Mesenchymal stem cell (in vitro differentiated cells and primary cell): ENCODE results near the gene ACAP3.

Experiments used
- DNase-seq: peaks from one replicate; pipeline ENCODE4 v3.0.0-alpha.2; 2013
- H2AFZ ChIP-seq: one replicate; pipeline ENCODE4 v1.6.1; 2013; ENCODE audit warnings: low read depth, mild to moderate bottlenecking, control low read depth, inconsistent platforms, low read length, moderate library complexity
- H2AK5ac ChIP-seq: 2 replicates; pipeline ENCODE4 v1.6.1; 2013; ENCODE audit warnings: low read length, moderate library complexity, mild to moderate bottlenecking, inconsistent platforms; ENCODE audit not compliant: severe bottlenecking
- H2BK120ac ChIP-seq: one replicate; pipeline ENCODE4 v1.6.1; 2013; ENCODE audit warnings: low read depth, mild to moderate bottlenecking, inconsistent platforms, low read length, moderate library complexity
- H2BK12ac ChIP-seq, 2 experiments: one replicate each; pipeline ENCODE4 v1.6.1; 2013; ENCODE audit warnings: inconsistent platforms in 2 of 2, low read length in 2 of 2, mild to moderate bottlenecking in 2 of 2, moderate library complexity in 2 of 2, control low read depth in 1 of 2
- H2BK15ac ChIP-seq: one replicate; pipeline ENCODE4 v1.6.1; 2013; ENCODE audit warnings: mild to moderate bottlenecking, low read depth, inconsistent platforms; ENCODE audit not compliant: poor library complexity, severe bottlenecking
- H2BK5ac ChIP-seq: 2 replicates; pipeline ENCODE4 v1.6.1; 2013; ENCODE audit warnings: low read depth, mild to moderate bottlenecking, low read length, control low read depth, inconsistent platforms; ENCODE audit not compliant: poor library complexity, severe bottlenecking
- H3K14ac ChIP-seq, 2 experiments: one replicate each; pipeline ENCODE4 v1.6.1; 2013; ENCODE audit warnings: inconsistent platforms in 2 of 2, low read length in 2 of 2, control low read depth in 1 of 2, mild to moderate bottlenecking in 1 of 2, moderate library complexity in 1 of 2
- H3K18ac ChIP-seq, 2 experiments: one replicate each; pipeline ENCODE4 v1.6.1; 2013; ENCODE audit warnings: inconsistent platforms in 2 of 2, low read length in 2 of 2, control low read depth in 1 of 2, low read depth in 1 of 2, mild to moderate bottlenecking in 1 of 2
- H3K23ac ChIP-seq, 2 experiments: one replicate each; pipeline ENCODE4 v1.6.1; 2013; ENCODE audit warnings: inconsistent platforms in 2 of 2, low read length in 2 of 2, mild to moderate bottlenecking in 2 of 2, moderate library complexity in 2 of 2, control low read depth in 1 of 2
- H3K27ac ChIP-seq: 2 replicates; pipeline ENCODE4 v1.5.1; 2013; ENCODE audit warnings: mild to moderate bottlenecking, moderate library complexity, low read length, control low read depth, inconsistent platforms; ENCODE audit not compliant: poor library complexity, severe bottlenecking
- H3K27me3 ChIP-seq, 2 experiments: 2 replicates each; pipeline versions ENCODE4 v1.6.1 to v1.7.0; 2013; ENCODE audit warnings: low read length in 2 of 2, mild to moderate bottlenecking in 2 of 2, moderate library complexity in 2 of 2, control low read depth in 1 of 2, inconsistent platforms in 1 of 2; ENCODE audit not compliant: control insufficient read depth in 1 of 2, insufficient read depth in 1 of 2
- H3K36me3 ChIP-seq, 2 experiments: 2 replicates each; pipeline versions ENCODE4 v1.6.1 to v1.7.0; 2013; ENCODE audit warnings: low read length in 2 of 2, control low read depth in 1 of 2, inconsistent platforms in 1 of 2, low read depth in 1 of 2, mild to moderate bottlenecking in 1 of 2; ENCODE audit not compliant: insufficient read depth in 2 of 2, control insufficient read depth in 1 of 2
- H3K4ac ChIP-seq, 2 experiments: one replicate each; pipeline ENCODE4 v1.6.1; 2013; ENCODE audit warnings: inconsistent platforms in 2 of 2, low read length in 2 of 2, mild to moderate bottlenecking in 2 of 2, moderate library complexity in 2 of 2, control low read depth in 1 of 2, low read depth in 1 of 2
- H3K4me1 ChIP-seq: 2 replicates; pipeline ENCODE4 v1.6.1; 2013; ENCODE audit warnings: low read depth, low read length, control low read depth; ENCODE audit not compliant: control insufficient read depth, insufficient read depth
- H3K4me2 ChIP-seq: 2 replicates; pipeline ENCODE4 v1.6.1; 2013; ENCODE audit warnings: low read length, mild to moderate bottlenecking, inconsistent platforms; ENCODE audit not compliant: poor library complexity, severe bottlenecking
- H3K4me3 ChIP-seq, 2 experiments: 2 replicates each; pipeline versions ENCODE4 v1.5.1 to v1.7.0; 2013; ENCODE audit warnings: low read length in 2 of 2, mild to moderate bottlenecking in 2 of 2, control low read depth in 1 of 2, low read depth in 1 of 2; ENCODE audit not compliant: insufficient read depth in 1 of 2
- H3K79me1 ChIP-seq: replicated peaks from 2 replicates; pipeline ENCODE4 v1.6.1; 2013; ENCODE audit warnings: mild to moderate bottlenecking, control low read depth, low read length, inconsistent platforms; ENCODE audit not compliant: poor library complexity, severe bottlenecking
- H3K9ac ChIP-seq: 2 replicates; pipeline ENCODE4 v1.7.0; 2013; ENCODE audit warnings: mild to moderate bottlenecking, low read length, moderate library complexity
- H3K9me3 ChIP-seq: 2 replicates; pipeline ENCODE4 v1.7.0; 2013; ENCODE audit warnings: mild to moderate bottlenecking, low read length; ENCODE audit not compliant: control insufficient read depth
- H4K8ac ChIP-seq: one replicate; pipeline ENCODE4 v1.6.1; 2013; ENCODE audit warnings: inconsistent platforms, mild to moderate bottlenecking, low read length, moderate library complexity
- H4K91ac ChIP-seq: one replicate; pipeline ENCODE4 v1.6.1; 2013; ENCODE audit warnings: mild to moderate bottlenecking, low read length, inconsistent platforms
- WGBS: methylation state at CpG from one replicate; pipeline ENCODE4 v1.1.7; 2013; ENCODE audit warnings: mixed read lengths; 5-methylcytosine and 5-hydroxymethylcytosine counted together

The ACAP3 gene

GRCh38 chr1:1324524-1325287 is 17.0 kb upstream of the ACAP3 start, which contains the start of the genes CPTP and INTS11:
TSS of gene CPTP (plus strand) at chr1:1324802. CDS start at chr1:1326911, 2,109 bp downstream.
TSS of gene INTS11 (minus strand) at chr1:1324660. CDS start at chr1:1324608, 52 bp downstream.
- Histone ChIP-seq H3K4me2 (peak within 1 kb of the TSS; percentile 81), H3K9ac (peak within 1 kb of the TSS; percentile 93), H2BK15ac (peak within 1 kb of the TSS; percentile 55), H2AK5ac (no peak within 1 kb of the TSS), H2BK5ac (peak within 1 kb of the TSS; percentile 36), H3K14ac (peak within 1 kb of the TSS in 1 of 2 experiments; percentile 79), H3K27me3 (no peaks in the 10 kb centered on the region), H4K91ac (peak within 1 kb of the TSS; percentile 85), H3K4ac (peak within 1 kb of the TSS; percentile 75 to 76), H3K23ac (peak within 1 kb of the TSS in 1 of 2 experiments; percentile 77), H3K36me3 (peaks cover 20 to 69% of the 10 kb centered on the region in 2 experiments), H3K18ac (peak within 1 kb of the TSS; percentile 75 to 86), H3K4me3 (peak within 1 kb of the TSS; percentile 88 to 91), H2AFZ (peak within 1 kb of the TSS; percentile 56), H3K27ac (peak within 1 kb of the TSS; percentile 27), H3K4me1 (peaks cover 56% of the 10 kb centered on the region), H2BK12ac (peak within 1 kb of the TSS in 1 of 2 experiments; percentile 47), H2BK120ac (peak within 1 kb of the TSS; percentile 42), H4K8ac (peak within 1 kb of the TSS; percentile 92), H3K9me3 (no peaks in the 10 kb centered on the region), H3K79me1 (peaks cover 13% of the 10 kb centered on the region)
- WGBS = 3% methylated on average over 52 of the region's 84 CpGs
- DNase-seq = peak; percentile 89

GRCh38 chr1:1324084-1324523 is 16.4 kb upstream of the ACAP3 start:
- peak overlapping the region; percentile 85 for H4K91ac ChIP-seq
- peak overlapping the region; percentile 83 for H4K8ac ChIP-seq
- peak overlapping the region; percentile 36 for H2BK5ac ChIP-seq
- peak overlapping the region; percentile 69 for H3K4me2 ChIP-seq
- no peaks in the 10 kb centered on the region for H3K27me3 ChIP-seq
- H3K4ac ChIP-seq = peak overlapping the region; percentile 75 to 76
- H2AFZ ChIP-seq = peak overlapping the region; percentile 31
- peaks cover 17% of the 10 kb centered on the region for H3K79me1 ChIP-seq
- H2BK12ac ChIP-seq = peak overlapping the region in 1 of 2 experiments; percentile 47
- peaks cover 26 to 69% of the 10 kb centered on the region in 2 experiments for H3K36me3 ChIP-seq
- no peak for DNase-seq
- peak overlapping the region; percentile 42 for H2BK120ac ChIP-seq
- no peak overlapping the region for H2AK5ac ChIP-seq
- WGBS = 0% methylated on average over 17 of the region's 41 CpGs
- H3K9ac ChIP-seq = peak overlapping the region; percentile 92
- peak overlapping the region in 1 of 2 experiments; percentile 79 for H3K14ac ChIP-seq
- peaks cover 57% of the 10 kb centered on the region for H3K4me1 ChIP-seq
- no peak overlapping the region for H3K27ac ChIP-seq
- H2BK15ac ChIP-seq = peak overlapping the region; percentile 55
- H3K18ac ChIP-seq = peak overlapping the region; percentile 61 to 63
- H3K23ac ChIP-seq = peak overlapping the region in 1 of 2 experiments; percentile 77
- peak overlapping the region; percentile 84 to 91 for H3K4me3 ChIP-seq
- no peaks in the 10 kb centered on the region for H3K9me3 ChIP-seq

- H2BK12ac ChIP-seq = peak overlapping the region in 1 of 2 experiments; percentile 15
- peaks cover 31 to 62% of the 10 kb centered on the region in 2 experiments for H3K36me3 ChIP-seq
- peak overlapping the region in 1 of 2 experiments; percentile 64 for H3K4me3 ChIP-seq
- 96% methylated on average over 10 of the region's 10 CpGs for WGBS
- H3K9me3 ChIP-seq = no peaks in the 10 kb centered on the region
- no peak overlapping the region for H2BK15ac ChIP-seq
- H3K4ac ChIP-seq = no peak overlapping the region
- no peak overlapping the region for H3K27ac ChIP-seq
- no peak overlapping the region for H2AK5ac ChIP-seq
- no peak overlapping the region for H2BK120ac ChIP-seq
- H3K18ac ChIP-seq = no peak overlapping the region
- H4K91ac ChIP-seq = no peak overlapping the region
- peaks cover 17% of the 10 kb centered on the region for H3K79me1 ChIP-seq
- H2BK5ac ChIP-seq = no peak overlapping the region
- DNase-seq = no peak
- H3K23ac ChIP-seq = no peak overlapping the region
- H3K14ac ChIP-seq = no peak overlapping the region
- no peak overlapping the region for H4K8ac ChIP-seq
- no peaks in the 10 kb centered on the region for H3K27me3 ChIP-seq
- peak overlapping the region; percentile 58 for H3K9ac ChIP-seq
- peak overlapping the region; percentile 30 for H3K4me2 ChIP-seq
- H2AFZ ChIP-seq = no peak overlapping the region
- peaks cover 64% of the 10 kb centered on the region for H3K4me1 ChIP-seq
These were observed 15.2 kb upstream of the ACAP3 start for GRCh38 chr1:1322952-1323351.

GRCh38 chr1:1322418-1322817 is 14.7 kb upstream of the ACAP3 start:
- no peak overlapping the region for H2BK15ac ChIP-seq
- no peak overlapping the region for H2BK120ac ChIP-seq
- no peak overlapping the region for H3K4ac ChIP-seq
- no peak overlapping the region for H2AK5ac ChIP-seq
- H3K4me3 ChIP-seq = no peak overlapping the region
- H3K27me3 ChIP-seq = no peaks in the 10 kb centered on the region
- H4K8ac ChIP-seq = peak overlapping the region; percentile 20
- H3K36me3 ChIP-seq = peaks cover 30 to 58% of the 10 kb centered on the region in 2 experiments
- H3K9ac ChIP-seq = peak overlapping the region; percentile 29
- H3K9me3 ChIP-seq = no peaks in the 10 kb centered on the region
- H3K27ac ChIP-seq = no peak overlapping the region
- H3K23ac ChIP-seq = no peak overlapping the region
- H2BK12ac ChIP-seq = no peak overlapping the region
- no peak overlapping the region for H3K14ac ChIP-seq
- H3K4me2 ChIP-seq = no peak overlapping the region
- no peak for DNase-seq
- H4K91ac ChIP-seq = no peak overlapping the region
- no peak overlapping the region for H3K18ac ChIP-seq
- peaks cover 66% of the 10 kb centered on the region for H3K4me1 ChIP-seq
- no peak overlapping the region for H2BK5ac ChIP-seq
- H2AFZ ChIP-seq = no peak overlapping the region
- peaks cover 19% of the 10 kb centered on the region for H3K79me1 ChIP-seq
- WGBS = 95% methylated on average over 9 of the region's 14 CpGs
